A673 (cell line): ENCODE results near the gene INTS4. TPM values are rescaled to one million over a fixed set of nuclear protein-coding genes. Genes with fewer than 3 reads are reported as not detected.
"Not testable (repeated sequence)": the region's sequence is repeated elsewhere in the genome, so short reads cannot be mapped to it uniquely, and the experiment has no call there.

ENCODE experiments used
- BruUV-seq: library from RNA; stranded (reverse); fragments of 400-500 nt; replicated peaks from 2 replicates; lab custom pipeline; 2021; lab: Mats Ljungman, UMichigan
- CTCF ChIA-PET: fragments of 300-600 bp; sonication (Branson Sonifier 250); formaldehyde crosslinking; loops from one replicate; lab custom pipeline; 2022; ENCODE audit warnings: antibody characterized with exemption; lab: Charles Lee
- POLR2A ChIA-PET: fragments of 300-600 bp; sonication (Branson Sonifier 250); formaldehyde crosslinking; loops from one replicate; lab custom pipeline; 2022; ENCODE audit warnings: antibody characterized with exemption; ENCODE audit not compliant: low non-redundant PET; lab: Charles Lee
- DNase-seq: peaks from one replicate; pipeline ENCODE4 v3.0.0-alpha.2; 2015; ENCODE audit warnings: low spot score
- H3K27ac ChIP-seq: fragments of 200-600 bp; sonication (generic); 2 replicates; pipeline ENCODE4 v1.5.1; 2016; ENCODE audit warnings: mixed run types, low read depth, mild to moderate bottlenecking, mixed read lengths, antibody characterized with exemption, low read length; ENCODE audit not compliant: poor library complexity, severe bottlenecking
- H3K27me3 ChIP-seq: fragments of 200-600 bp; sonication (generic); replicated peaks from 2 replicates; pipeline ENCODE4 v1.6.1; 2017; ENCODE audit warnings: mixed run types, low read depth, mild to moderate bottlenecking, mixed read lengths, antibody characterized with exemption, low read length; ENCODE audit not compliant: insufficient read depth, poor library complexity
- H3K36me3 ChIP-seq: fragments of 200-600 bp; sonication (generic); 2 replicates; pipeline ENCODE4 v1.6.1; 2016; ENCODE audit warnings: mixed run types, mild to moderate bottlenecking, mixed read lengths, antibody characterized with exemption, low read length; ENCODE audit not compliant: insufficient read depth, poor library complexity, severe bottlenecking
- H3K4me1 ChIP-seq: fragments of 200-600 bp; sonication (generic); 2 replicates; pipeline ENCODE4 v1.6.1; 2017; ENCODE audit warnings: mixed run types, mild to moderate bottlenecking, mixed read lengths, antibody characterized with exemption, low read length; ENCODE audit not compliant: insufficient read depth, poor library complexity, severe bottlenecking
- H3K4me3 ChIP-seq: fragments of 200-600 bp; sonication (generic); 2 replicates; pipeline ENCODE4 v1.5.1; 2016; ENCODE audit warnings: low read depth, mixed run types, mild to moderate bottlenecking, mixed read lengths, low read length; ENCODE audit not compliant: poor library complexity, severe bottlenecking
- H3K9me3 ChIP-seq: fragments of 200-600 bp; sonication (generic); 2 replicates; pipeline ENCODE4 v1.6.1; 2016; ENCODE audit warnings: mixed run types, low read depth, mild to moderate bottlenecking, mixed read lengths, antibody characterized with exemption, low read length; ENCODE audit not compliant: poor library complexity, severe bottlenecking
- CTCF ChIP-seq: fragments of 300-800, 200-600 bp; sonication (generic); conservative IDR thresholded peaks from 2 replicates; pipeline ENCODE4 v1.5.1; 2017; ENCODE audit warnings: low read depth, mild to moderate bottlenecking, antibody characterized with exemption, low read length, moderate library complexity, mixed read lengths
- EZH2 ChIP-seq: fragments of 200-600 bp; sonication (generic); IDR thresholded peaks from 2 replicates; pipeline ENCODE4 v1.6.1; 2017; ENCODE audit warnings: borderline replicate concordance, low read depth, mild to moderate bottlenecking, mixed read lengths, antibody characterized with exemption, low read length; ENCODE audit not compliant: poor library complexity, severe bottlenecking
- intact Hi-C: fragments of 100-400 bp; cut with micrococcal nuclease; formaldehyde crosslinking; loops from one replicate; pipeline ENCODE4 v1.10.0; 2022; ENCODE audit not compliant: unreplicated experiment
- total RNA-seq: library from RNA; stranded (reverse); gene quantifications from 2 replicates; pipeline ENCODE4 v1.2.3, GENCODE V29; 2021

INTS4 gene
- total RNA-seq, 1 experiment from 2014 or later, result 66.1 TPM

- ChIA-PET POLR2A (no interaction called here), CTCF (no interaction called here)
- Histone ChIP-seq H3K36me3 (peaks cover 15% of the 10 kb centered on the region), H3K27ac (no peak overlapping the region), H3K4me3 (no peak overlapping the region), H3K9me3 (no peaks in the 10 kb centered on the region), H3K27me3 (no peaks in the 10 kb centered on the region), H3K4me1 (no peaks in the 10 kb centered on the region)
- TF ChIP-seq EZH2, result no peak
- TF ChIP-seq CTCF, result no peak
- no peak for DNase-seq
- no TSS peak for BruUV-seq
- intact Hi-C loops, result no loop called here
These were observed 110.7 kb downstream of the INTS4 start for GRCh38 chr11:77883775-77884174.

DNA sequence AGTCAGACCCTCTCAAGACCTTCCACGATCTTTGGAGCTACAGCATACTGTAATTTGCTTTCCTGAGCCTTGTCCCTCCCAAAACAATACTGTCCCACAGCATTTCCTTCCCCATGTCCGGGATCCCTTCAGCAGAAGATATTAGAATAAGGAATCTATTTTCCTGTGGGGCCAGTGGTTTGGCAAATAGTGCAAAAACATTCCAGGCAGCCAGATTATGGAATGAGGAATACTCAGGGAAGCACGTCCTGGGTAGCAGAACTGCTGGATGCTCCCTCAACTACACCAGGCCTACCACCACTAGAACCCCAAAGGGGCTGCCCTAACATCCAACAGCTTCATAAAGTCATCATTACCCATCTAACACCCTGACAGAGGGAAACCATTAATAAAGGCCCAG, 112.1 kb downstream of the INTS4 start:
- no peak for TF ChIP-seq CTCF
- Histone ChIP-seq H3K4me1 (no peaks in the 10 kb centered on the region), H3K9me3 (no peaks in the 10 kb centered on the region), H3K36me3 (peaks cover 15% of the 10 kb centered on the region), H3K27ac (no peak overlapping the region), H3K4me3 (no peak overlapping the region), H3K27me3 (no peaks in the 10 kb centered on the region)
- ChIA-PET CTCF (no interaction called here), POLR2A (no interaction called here)
- DNase-seq, result no peak
- intact Hi-C loops, result no loop called here
- BruUV-seq, result no TSS peak

DNA sequence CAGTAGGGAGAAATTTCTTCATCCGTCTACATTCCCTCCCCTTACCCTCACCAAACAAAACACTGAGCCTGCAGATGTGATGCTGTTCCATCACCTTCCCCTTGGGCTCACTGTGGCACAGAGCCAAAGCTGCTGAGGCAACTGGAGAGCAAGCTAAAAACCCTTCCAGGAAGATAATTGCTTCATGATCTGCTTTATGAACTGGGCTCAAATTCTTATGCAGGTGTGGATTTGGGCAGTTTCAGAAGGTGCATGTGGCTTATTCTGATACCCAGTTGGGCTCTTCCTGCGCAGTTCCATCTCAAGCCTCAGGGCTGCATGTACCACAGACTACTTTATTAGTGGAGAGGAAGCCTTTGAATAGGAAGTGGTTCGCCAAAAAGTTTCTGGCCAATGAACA, 115.2 kb downstream of the INTS4 start:
- CTCF ChIA-PET, result no interaction called here
- no peak overlapping the region for H3K4me3 ChIP-seq
- H3K27me3 ChIP-seq, result no peaks in the 10 kb centered on the region
- intact Hi-C loops, result no loop called here
- no peak overlapping the region for H3K27ac ChIP-seq
- peaks cover 15% of the 10 kb centered on the region for H3K36me3 ChIP-seq
- H3K4me1 ChIP-seq, result no peaks in the 10 kb centered on the region
- POLR2A ChIA-PET, result no interaction called here
- BruUV-seq, result no TSS peak
- TF ChIP-seq CTCF (no peak), EZH2 (no peak)
- no peaks in the 10 kb centered on the region for H3K9me3 ChIP-seq
- DNase-seq, result peak; percentile 25

DNA sequence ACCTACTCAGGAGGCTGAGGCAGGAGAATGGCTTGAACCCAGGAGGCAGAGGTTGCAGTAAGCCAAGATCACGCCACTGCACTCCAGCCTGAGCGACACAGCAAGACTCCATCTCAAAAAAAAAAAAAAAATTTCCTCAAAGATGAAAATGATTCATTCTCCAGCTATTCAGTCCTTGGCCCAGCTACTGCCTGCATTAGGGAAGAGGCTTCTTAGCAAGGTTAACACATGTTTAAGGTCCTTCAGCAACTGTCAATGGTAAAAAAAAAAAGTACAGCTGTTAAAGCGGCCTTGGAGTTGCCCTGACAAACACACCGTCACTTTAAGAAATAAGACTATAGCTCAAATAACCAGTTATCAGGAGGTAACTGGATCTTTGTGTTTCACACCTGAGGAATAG, 116.2 kb downstream of the INTS4 start:
- H3K9me3 ChIP-seq, POLR2A ChIA-PET, H3K4me1 ChIP-seq, H3K27ac ChIP-seq, H3K4me3 ChIP-seq, H3K36me3 ChIP-seq, DNase-seq, intact Hi-C loops, BruUV-seq, CTCF ChIA-PET, H3K27me3 ChIP-seq: not testable (repeated sequence)
